Stimulated activated CD4-positive, alpha-beta T cell treated with anti-CD3 and anti-CD28 coated beads, Interleukin-4, amount 100 ng/mL, for 1 hour (primary cell): ENCODE data around the gene TTLL10.
A peak's percentile ranks its signal among the peaks of the same experiment; 100 is the strongest.
"Not testable (repeated sequence)": the region's sequence is repeated elsewhere in the genome, so short reads cannot be mapped to it uniquely, and the experiment has no call there.

Experiments used
- DNase-seq: peaks from one replicate; pipeline ENCODE4 v3.0.0-alpha.2; 2020

The TTLL10 gene

DNA sequence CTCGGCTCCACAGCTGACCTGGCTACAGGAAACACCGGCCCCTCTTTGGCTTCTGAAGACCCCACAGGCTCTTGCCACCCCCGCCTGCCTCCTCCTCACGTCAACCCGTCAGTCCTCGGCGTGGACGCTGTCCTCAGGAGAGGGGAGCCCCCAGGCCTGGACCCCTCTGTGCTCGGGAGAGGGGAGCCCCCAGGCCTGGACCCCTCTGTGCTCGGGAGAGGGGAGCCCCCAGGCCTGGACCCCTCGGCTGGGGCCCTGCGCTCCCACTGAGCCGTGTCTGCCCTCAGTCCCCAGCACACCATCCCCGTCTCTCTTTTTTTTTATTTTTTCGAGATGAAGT, 31.8 kb upstream of the TTLL10 start:
- no peak for DNase-seq

DNA sequence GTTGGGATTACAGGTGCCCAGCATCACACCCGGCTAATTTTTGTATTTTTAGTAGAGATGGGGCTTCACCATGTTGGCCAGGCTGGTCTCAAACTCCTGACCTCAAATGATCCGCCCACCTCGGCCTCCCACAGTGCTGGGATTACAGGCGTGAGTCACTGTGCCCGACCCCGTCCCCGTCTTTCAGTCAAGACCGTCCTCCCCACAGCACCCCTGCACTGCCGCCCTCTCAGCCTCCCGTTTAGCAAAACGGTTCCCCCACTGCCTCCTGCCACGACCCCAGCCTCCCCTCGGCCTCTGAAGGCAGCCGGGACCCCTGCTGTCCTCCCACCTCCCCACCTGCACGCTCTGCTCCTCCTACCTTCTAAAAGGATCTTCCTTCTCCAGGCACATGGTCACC, 31.3 kb upstream of the TTLL10 start:
- not testable (repeated sequence) for DNase-seq

DNA sequence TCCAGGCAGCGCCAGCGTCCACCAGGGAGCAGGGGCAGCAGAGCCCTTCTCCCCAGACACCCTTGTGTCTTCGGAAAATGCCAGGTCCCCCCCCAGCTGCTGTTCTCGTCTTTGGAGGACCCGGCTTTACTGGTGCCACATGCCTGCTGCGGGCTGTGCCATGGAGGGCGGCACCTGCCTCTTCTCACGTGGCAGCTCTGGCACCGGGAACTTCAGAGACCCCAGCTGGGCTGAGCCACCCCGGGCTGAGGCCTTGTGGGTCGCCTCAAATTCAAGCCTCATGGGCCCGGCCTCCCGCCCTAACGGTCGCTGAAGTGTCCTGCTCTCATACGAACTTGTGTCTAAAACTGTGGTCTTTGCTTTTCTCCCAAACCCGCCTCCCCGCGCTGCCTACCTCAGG, 30.8 kb upstream of the TTLL10 start:
- no peak for DNase-seq

DNA sequence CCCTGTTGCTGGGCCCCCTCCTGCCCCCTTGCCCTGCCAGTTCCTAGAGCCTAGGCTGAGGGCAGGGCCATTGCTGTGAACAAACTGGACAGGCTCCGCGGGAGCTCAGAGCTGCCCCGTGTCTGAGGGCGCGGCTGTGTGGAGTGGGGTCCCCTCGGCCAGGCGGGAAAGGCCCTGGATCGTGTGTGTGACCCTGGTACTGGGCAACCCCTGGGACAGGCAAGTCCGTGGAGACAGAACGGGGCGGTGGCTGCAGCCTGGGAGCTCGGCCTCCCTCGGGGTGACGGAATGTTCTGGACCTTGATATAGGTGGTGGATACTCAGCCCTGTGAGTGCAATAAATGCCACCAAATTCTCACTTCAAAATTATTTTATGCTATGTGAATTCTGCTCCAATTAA, 30.0 kb upstream of the TTLL10 start:
- DNase-seq: no peak

DNA sequence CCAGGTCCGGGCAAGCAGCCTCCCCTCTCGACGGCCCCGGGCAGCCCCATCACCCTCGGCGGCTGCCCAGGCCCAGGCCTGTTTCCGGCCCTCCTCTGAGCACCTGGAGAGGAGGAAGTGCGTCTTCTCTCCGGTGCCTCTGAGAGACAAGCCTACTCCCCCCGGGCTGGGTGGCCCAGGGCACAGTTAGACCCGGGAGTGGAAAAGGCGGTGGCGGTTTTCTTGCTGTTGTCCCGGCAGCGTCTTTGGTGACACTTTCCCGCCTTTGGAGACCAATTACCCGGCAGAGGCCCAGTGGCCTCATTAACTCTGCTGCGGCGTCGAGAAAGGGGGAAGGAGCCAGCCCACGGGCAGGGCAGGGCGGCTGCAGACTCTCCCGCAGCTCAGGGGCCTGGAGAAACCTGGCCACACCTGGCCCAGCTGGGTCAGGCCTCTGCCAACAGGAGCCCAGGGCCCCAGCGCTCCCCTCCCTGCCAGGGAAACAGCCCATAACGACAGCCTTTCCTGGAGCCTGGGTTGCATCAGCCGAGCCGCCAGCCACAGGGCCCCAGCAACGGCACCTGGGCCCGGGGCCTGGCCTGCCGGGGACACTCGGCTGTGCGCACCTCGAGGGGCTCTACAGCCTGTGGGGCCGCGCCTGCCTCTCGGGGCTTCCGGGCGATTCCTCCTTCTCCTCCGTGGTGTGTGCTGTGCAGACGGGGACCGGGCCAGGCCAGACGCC, 29.4 kb upstream of the TTLL10 start:
- peak; percentile 46 for DNase-seq

DNA sequence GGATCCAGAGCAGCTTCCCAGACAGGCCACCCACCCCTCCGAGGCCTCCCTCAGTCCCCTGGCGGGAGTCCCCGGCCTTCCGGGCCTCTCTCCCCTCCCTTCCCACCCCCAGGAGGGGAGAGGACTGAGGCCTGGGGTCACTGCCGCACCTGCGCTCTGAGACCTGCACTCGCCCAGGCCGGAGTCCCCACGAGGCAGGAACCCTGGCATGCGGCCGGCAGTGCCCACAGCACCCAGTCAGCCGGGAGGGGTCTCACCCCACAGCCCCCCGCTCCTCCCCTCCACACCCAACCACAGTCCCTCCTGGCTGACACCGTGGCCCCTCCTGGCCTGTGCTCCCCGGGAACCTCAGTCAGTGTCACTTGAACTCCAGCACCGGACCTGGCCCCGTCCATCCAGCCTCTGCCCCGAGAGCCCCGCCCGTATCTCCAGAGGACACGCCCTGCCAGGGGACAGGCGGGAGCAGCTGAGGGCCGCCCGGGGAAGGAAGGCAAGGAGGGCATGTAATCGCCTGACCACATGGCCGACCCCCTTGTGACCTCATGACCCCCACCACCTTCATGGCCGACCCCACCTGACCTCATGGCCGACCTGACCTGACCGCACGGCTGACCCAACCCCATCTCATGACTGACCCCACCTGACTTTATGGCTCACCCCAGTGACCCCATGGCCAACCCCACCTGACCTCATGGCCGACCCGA, 28.7 kb upstream of the TTLL10 start:
- no peak for DNase-seq

DNA sequence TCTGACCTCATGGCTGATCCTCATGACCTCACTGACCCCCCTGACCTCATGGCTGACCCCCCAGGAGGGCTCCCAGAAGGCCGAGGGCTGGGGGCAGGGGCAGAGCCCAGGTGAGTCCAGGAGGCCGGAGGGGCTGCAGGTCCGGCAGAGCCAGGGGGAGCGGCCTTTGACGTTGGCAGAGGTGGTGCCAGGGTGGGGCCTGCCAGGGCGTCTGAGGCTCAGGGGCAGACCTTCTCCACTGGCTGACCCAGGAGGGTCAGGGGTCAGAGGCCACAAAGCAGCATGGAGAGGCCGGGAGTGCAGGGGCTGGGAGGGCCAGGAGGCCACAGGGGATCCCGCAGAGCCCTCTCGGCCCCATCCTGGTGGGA, 28.1 kb upstream of the TTLL10 start:
- no peak for DNase-seq

DNA sequence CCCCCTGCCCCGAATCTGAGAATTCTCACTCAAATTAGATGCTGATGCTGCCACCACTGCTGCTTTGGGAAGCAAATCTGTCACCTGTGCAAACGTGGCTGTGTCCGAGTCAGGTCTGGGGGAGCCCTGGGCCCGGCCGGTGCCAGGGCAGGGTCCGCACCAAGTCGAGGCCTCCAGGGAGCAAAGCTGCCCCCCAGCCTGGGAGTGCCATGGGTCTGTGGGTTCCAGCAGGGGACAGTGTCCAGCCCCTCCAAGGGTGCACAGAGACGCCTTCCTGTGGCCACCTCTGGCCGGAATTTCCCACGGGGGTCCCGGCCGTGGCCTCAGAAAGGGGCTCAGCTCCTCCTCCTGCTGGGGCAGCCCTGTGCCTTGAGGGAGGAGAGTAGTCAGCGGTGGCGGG, 27.7 kb upstream of the TTLL10 start:
- DNase-seq: no peak

DNA sequence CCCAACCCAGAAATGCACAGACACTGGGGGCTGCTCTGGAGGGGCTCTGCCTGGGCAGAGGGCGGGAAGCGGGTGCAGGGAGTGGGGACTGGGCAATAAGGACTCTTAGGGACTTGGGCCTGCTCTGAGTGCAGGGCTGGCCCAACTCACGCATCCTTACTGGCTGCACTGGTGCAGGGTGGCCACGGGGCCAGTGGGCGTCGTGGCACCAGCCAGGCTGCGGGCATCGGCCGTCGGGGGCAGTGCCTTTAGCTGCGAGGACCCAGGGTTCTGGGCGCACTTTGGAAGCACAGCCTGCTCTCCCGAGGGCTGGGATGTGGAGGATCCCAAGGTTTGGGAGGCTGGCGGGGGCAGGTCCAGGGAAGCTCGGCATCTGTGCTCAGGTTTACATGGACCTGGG, 27.1 kb upstream of the TTLL10 start:
- no peak for DNase-seq

DNA sequence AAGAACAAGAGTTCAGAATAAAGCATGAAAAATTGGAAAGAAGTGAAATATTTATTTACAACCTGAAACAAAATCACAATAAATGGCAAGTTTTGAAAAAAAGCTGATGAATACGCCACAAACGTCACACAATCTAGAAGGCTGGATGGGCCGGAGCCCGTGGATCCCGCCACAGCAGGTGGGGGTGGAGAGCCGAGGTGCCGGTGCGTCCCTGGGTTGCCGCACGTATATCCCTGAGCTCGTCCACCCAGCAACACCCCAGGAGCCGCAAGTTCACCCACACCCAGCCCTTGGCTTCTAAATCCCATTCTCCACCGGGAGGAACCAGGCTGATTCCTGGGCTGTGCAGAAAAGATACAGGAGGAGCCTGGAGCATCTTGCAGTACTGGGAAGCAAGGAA, 25.6 kb upstream of the TTLL10 start:
- DNase-seq: no peak

DNA sequence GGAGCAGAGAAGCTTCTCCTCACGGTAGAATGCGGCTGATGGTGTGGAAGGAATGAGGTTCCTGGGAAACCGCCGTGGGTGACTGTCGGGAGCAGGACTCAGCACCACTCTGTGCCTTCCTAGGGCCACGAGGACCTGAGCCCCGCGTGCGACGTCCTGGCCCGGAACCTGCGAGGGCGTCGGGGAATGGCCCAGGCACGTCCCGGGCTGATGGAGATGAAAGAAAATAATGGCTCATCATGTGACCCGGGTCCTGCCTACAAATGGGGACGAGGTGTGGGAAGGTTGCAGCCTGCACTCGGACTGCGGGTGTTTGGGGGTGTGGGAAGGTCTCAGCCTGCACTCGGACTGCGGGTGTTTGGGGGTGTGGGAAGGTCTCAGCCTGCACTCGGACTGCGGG, 25.1 kb upstream of the TTLL10 start:
- DNase-seq: no peak

DNA sequence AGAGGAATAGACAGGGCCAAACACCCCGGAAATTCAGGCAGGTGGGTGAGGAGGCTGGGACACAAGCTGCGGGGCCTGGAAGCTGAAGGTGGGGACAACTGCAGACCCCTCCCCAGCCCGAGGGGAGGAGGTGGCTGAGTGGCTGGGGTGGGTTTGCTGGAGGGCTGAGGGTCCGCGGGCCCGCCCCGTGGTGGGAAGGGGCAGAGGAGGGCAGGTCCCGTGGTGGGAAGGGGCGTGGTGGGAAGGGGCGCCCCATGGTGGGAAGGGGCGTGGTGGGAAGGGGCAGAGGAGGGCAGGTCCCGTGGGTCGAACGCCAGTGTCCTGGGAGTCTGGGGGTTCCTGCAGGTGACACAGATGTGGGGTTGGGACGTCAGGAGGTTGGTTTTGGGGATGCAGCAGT, 24.3 kb upstream of the TTLL10 start:
- DNase-seq: no peak

DNA sequence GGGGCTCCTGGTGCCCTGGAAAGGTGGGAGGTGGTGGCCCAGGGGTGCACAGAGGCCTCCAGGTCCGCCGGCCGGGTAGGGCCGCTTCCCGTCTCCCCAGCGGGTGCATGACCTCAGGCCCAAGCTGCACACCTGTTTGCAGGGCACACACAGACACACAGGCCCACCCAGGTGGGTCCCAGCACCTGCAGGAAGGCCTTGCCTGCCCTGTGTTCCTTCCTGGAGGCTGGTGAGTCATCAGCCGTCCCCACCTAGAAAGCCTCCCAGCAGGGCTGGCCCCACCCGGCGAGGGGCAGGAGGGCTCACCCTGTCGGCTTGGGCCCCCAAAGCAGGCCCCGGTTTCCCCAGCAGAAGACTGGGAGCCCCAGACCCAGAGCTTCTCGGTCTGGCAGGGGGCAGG, 23.6 kb upstream of the TTLL10 start:
- DNase-seq: no peak

DNA sequence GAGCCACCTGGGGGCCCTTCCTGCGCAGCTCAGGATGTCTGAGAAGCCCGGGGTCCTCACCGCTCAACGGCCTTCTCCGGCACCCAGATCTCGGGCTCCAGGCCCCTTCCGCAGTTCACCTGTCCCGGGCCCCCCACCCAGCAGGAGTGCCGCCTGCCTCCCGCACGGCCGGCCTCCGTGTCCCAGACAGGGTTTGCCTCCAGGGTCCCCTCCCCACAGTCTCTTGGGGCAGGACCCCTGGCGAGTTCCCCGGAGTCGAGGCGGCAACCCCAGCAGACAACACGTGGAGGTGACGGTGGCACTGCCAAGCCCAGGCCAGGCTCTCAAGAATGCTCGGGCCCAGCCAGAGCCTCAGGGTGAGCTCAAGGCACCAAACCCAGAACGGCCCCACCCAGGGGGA, 22.4 kb upstream of the TTLL10 start:
- no peak for DNase-seq

DNA sequence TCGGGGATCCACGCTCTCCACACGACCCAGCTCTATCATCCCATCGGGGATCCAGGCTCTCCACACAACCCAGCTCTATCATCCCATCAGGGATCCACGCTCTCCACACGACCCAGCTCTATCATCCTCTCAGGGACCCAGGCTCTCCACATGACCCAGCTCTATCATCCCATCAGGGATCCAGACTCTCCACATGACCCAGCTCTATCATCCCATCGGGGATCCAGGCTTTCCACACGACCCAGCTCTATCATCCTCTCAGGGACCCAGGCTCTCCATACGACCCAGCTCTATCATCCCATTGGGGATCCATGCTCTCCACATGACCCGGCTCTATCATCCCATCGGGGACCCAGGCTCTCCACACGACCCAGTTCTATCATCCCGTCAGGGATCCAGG, 21.2 kb upstream of the TTLL10 start:
- DNase-seq: not testable (repeated sequence)

DNA sequence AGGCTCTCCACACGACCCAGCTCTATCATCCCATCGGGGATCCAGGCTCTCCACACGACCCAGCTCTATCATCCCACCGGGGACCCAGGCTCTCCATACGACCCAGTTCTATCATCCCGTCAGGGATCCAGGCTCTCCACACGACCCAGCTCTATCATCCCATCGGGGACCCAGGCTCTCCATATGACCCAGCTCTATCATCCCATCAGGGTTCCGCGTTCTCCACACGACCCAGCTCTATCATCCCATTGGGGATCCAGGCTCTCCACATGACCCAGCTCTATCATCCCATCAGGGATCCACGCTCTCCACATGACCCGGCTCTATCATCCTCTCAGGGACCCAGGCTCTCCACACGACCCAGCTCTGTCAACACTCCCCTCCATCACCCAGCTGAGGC, 20.5 kb upstream of the TTLL10 start:
- not testable (repeated sequence) for DNase-seq

DNA sequence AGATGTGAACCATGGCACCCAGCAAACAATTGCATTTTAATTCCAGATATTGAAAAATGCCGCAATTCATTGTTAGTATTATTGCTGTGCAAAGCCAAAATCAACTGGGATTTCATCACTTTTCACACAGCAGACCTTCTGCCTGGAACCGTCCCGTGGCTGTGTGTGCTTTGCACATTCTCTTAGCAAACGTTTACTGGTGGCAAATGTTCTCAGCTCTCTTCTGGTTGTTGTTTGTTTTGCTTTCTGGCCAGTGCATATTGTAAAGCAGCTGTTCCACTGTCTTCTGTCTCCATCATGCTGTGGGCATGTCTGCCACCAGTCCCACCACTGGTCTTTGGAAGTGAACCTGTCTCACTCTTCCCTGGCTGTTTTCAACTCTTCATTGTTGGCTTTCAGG, 19.8 kb upstream of the TTLL10 start:
- DNase-seq: no peak

DNA sequence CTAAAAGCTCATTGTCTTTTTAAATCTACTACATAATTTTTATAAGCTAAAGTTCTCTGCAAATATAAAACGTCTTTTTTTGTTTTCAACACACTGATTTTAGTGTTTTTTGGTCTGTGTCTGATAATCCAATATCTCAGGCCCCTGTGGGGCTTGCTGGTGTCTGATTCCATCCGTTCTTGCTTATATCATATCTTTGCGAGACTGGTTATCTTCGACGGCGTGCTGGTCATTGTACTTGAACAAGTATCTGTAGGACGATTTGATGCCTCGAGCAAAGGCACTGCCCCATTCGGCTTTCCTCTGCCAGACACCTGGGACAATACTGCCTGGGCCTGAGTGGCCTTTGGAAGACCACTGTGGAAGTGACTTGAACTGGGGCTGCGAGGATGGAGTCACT, 18.4 kb upstream of the TTLL10 start:
- no peak for DNase-seq

DNA sequence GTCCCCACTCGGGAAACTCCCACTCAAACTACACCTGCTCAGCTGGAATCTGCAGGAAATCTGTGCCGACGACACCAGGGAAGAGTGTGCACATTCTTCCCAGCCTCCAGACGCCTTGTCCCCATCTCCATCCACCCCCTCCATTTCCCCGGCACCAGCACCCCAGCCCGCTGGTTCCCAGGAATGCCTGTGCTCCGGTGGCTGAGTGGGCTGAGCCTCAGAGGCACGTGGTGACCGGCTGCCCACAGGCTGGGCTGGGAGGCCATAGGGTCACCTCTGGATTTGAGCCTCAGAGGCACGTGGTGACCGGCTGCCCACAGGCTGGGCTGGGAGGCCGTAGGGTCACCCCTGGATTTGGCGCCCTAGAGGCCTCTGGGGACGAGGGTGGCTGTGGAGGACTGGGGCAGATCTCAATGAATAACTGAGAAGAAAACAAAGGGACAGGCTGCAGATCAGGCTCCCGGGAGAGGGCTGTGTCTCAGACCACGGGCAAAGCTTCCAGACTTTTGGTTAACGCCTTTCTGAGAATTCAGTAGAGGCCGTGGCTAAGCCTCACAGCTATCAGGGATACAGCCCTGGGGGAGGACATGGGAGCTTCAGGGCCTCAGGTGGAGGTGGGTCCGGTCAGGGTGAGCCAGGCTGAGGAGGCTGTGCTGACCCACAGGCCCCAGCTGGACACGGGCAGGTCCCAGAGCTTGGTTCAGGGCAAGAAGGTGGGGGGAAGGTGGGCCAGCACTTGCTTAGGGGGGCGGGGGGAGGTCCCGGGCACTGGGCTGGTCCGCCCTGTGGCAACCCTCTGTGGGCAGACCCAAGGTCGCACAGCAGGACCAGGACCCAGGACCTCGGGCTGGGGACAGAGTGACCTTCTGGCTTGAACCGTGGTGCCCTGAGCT, 17.3 kb upstream of the TTLL10 start:
- DNase-seq: no peak

DNA sequence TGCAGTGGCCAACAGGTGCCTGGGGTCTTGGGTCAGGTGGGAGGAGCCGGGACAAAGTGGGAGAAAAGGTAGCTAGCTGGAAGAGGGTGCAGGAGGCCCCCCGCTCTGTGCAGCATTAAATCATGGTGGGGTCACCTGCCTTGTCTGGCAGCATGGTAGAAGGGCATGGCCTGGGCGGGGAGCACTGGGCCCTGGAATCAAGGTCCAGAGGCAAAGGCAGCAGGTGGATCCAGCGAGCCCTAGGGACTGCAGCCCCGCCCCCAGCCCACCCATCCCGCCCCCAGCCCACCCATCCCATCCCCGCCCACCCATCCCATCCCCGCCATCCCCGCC, 16.7 kb upstream of the TTLL10 start:
- DNase-seq: no peak

DNA sequence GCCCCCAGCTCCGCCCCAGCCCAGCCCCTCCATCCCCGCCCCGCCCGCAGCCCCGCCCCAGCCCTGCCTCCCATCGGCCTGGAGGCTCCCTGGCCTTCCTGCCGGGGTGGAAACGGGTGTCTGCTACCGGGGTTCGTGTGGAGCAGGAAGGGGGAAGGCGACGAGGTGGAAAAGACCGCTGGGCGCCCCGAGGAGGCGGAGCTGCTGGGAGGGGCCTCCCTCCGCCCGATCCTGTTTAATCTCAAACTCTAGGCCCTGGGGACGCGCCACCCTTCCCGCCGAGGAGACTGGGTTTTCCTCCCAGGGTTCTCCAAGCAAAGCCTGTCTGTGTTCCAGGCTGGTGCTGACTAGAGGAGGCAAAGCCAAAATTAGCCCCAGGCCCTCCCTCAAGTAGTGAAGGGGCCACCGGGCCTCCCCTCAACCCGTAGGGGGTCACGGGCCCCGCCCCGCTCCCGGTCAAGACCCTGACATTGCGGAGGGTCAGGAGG, 16.2 kb upstream of the TTLL10 start:
- peak; percentile 59 for DNase-seq

DNA sequence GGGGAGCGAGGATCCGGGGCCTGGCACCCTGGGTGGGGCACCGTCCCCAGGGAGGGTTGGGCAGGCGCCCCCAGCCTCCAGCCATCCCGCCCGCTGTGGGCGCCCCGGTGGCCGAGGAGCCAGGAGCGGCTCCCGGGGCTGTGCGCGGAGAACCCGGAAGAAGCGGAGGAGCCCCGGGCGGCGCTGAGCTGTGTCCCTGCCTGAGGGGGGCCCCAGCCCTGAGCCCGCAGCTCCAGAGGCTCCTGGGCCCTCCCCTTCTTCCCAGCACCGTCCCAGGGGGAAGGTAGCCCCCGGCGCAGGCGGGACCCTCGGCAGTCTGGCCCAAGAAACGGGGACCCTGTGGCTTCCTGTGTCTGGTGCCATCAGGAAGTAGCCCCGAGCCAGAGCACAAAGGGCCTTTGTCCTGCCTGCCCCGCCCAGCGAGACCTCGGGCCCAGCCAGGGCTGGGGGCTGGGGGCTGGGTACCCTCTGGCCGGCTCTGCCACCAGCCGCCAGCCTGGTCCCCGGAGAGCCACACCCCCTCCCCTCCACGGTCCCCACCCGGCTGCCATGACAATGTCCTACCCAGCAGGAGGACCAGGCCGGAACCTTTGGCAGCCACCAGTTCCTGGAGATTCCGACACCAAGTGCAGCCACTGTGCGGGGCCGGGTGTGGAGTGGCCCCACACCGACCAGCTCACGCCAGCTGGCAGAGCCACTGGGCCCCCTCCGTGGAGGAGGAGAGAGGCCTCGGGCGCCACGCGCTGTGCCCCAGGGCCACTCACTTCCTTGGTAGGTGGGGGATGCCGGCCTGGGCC, 15.6 kb upstream of the TTLL10 start:
- DNase-seq: peak; percentile 29

DNA sequence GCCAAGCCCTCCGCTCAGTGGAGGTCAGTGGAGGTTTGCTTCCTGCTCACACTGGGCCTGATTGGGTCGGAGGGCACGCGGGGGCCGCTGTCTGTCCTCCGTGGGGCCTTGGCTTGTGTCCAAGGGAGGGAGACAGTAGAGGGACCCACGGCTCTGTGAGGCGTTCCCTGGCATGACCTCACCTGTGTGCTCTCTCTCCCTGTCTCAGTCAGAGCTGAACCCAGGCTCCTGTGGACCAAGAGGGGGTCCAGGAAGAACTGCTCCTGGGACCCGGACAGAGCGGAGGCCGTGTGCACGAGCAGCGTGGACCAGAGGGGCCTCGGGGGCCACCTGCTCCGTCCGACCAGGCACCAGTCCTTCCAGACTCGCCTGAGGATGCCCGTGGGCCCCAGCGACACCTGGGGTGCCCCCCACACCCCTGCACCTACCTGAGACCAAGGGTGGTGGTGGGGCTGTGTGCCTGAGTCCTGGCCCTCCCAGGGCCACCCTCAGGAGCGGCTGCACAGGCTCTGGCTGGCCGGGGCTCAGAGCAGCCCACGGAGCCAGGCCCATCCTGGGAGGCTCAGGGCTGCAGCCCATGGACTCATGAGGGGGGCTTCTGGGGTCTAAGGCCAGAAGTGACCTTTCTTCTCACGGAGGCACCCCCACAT, 13.3 kb upstream of the TTLL10 start:
- no peak for DNase-seq
